Activated CD4-positive, alpha-beta T cell treated with anti-CD3 and anti-CD28 coated beads, Interleukin-2, amount 10 ng/mL, durations not matched to agents 24 days and 14 days (primary cell): ENCODE measurements around the gene TALDO1. TPM values are rescaled to one million over a fixed set of nuclear protein-coding genes. Genes with fewer than 3 reads are reported as not detected.

Source experiments
- DNase-seq: peaks from one replicate; pipeline ENCODE4 v3.0.0; 2022
- H3K27ac Mint-ChIP-seq: one replicate; pipeline ENCODE4 v1.8.0; 2022; ENCODE audit warnings: mild to moderate bottlenecking, mixed read lengths
- H3K27me3 Mint-ChIP-seq: one replicate; pipeline ENCODE4 v1.8.0; 2022; ENCODE audit warnings: mixed read lengths
- H3K36me3 Mint-ChIP-seq: one replicate; pipeline ENCODE4 v1.8.0; 2022; ENCODE audit warnings: low read depth, mild to moderate bottlenecking, mixed read lengths
- H3K4me1 Mint-ChIP-seq: one replicate; pipeline ENCODE4 v1.8.0; 2021; ENCODE audit warnings: mixed read lengths
- H3K4me3 Mint-ChIP-seq: one replicate; pipeline ENCODE4 v1.8.0; 2022; ENCODE audit warnings: mild to moderate bottlenecking, moderate library complexity, mixed read lengths
- H3K9me3 Mint-ChIP-seq: one replicate; pipeline ENCODE4 v1.8.0; 2021; ENCODE audit warnings: mixed read lengths
- intact Hi-C: fragments of 100-400 bp; cut with micrococcal nuclease; formaldehyde crosslinking; loops from one replicate; pipeline ENCODE4 v1.15.1; 2023
- total RNA-seq: library from RNA; stranded (reverse); gene quantifications from 2 replicates; pipeline ENCODE4 v1.2.3, GENCODE V29; 2022

TALDO1 gene
- total RNA-seq, 1 donor from 2014 or later: 265 TPM

- H3K4me3 Mint-ChIP-seq: no peak overlapping the region
- H3K27ac Mint-ChIP-seq: no peak overlapping the region
- intact Hi-C loops: no loop called here
- peaks cover 4% of the 10 kb centered on the region for H3K4me1 Mint-ChIP-seq
- H3K36me3 Mint-ChIP-seq: no peaks in the 10 kb centered on the region
- H3K9me3 Mint-ChIP-seq: no peaks in the 10 kb centered on the region
- peaks cover 21% of the 10 kb centered on the region for H3K27me3 Mint-ChIP-seq
- no peak for DNase-seq
Observed at GRCh38 chr11:706439-706956, 40.8 kb upstream of the TALDO1 start.

GRCh38 chr11:706957-707816, 40.1 kb upstream of the TALDO1 start:
- Mint-ChIP-seq H3K27ac (peak overlapping the region; percentile 20), H3K9me3 (no peaks in the 10 kb centered on the region), H3K36me3 (no peaks in the 10 kb centered on the region)

GRCh38 chr11:707817-708420, 39.3 kb upstream of the TALDO1 start:
- no peaks in the 10 kb centered on the region for H3K9me3 Mint-ChIP-seq
- no peak overlapping the region for H3K27ac Mint-ChIP-seq
- intact Hi-C loops: no loop called here
- no peak overlapping the region for H3K4me3 Mint-ChIP-seq
- H3K27me3 Mint-ChIP-seq: peaks cover 22% of the 10 kb centered on the region
- H3K36me3 Mint-ChIP-seq: no peaks in the 10 kb centered on the region
- H3K4me1 Mint-ChIP-seq: peaks cover 4% of the 10 kb centered on the region
- no peak for DNase-seq

More at GRCh38 chr11:706957-707816, 40.1 kb upstream of the TALDO1 start:
- DNase-seq: no peak
- Mint-ChIP-seq H3K27me3 (peaks cover 22% of the 10 kb centered on the region), H3K4me3 (no peak overlapping the region), H3K4me1 (peaks cover 4% of the 10 kb centered on the region)
- intact Hi-C loops: no loop called here

GRCh38 chr11:708511-708910, 38.8 kb upstream of the TALDO1 start:
- H3K36me3 Mint-ChIP-seq: no peaks in the 10 kb centered on the region
- no peak overlapping the region for H3K4me3 Mint-ChIP-seq
- intact Hi-C loops: no loop called here
- peaks cover 4% of the 10 kb centered on the region for H3K4me1 Mint-ChIP-seq
- no peak overlapping the region for H3K27ac Mint-ChIP-seq
- no peaks in the 10 kb centered on the region for H3K9me3 Mint-ChIP-seq
- no peak for DNase-seq
- H3K27me3 Mint-ChIP-seq: peaks cover 22% of the 10 kb centered on the region

GRCh38 chr11:709109-709997, 37.9 kb upstream of the TALDO1 start:
- no peaks in the 10 kb centered on the region for H3K36me3 Mint-ChIP-seq
- peaks cover 23% of the 10 kb centered on the region for H3K27me3 Mint-ChIP-seq
- DNase-seq: no peak
- H3K27ac Mint-ChIP-seq: no peak overlapping the region
- no peaks in the 10 kb centered on the region for H3K9me3 Mint-ChIP-seq
- peaks cover 4% of the 10 kb centered on the region for H3K4me1 Mint-ChIP-seq
- intact Hi-C loops: no loop called here
- no peak overlapping the region for H3K4me3 Mint-ChIP-seq

- Mint-ChIP-seq H3K27ac (no peak overlapping the region), H3K36me3 (no peaks in the 10 kb centered on the region), H3K4me1 (peaks cover 2% of the 10 kb centered on the region), H3K27me3 (peaks cover 22% of the 10 kb centered on the region), H3K4me3 (no peak overlapping the region), H3K9me3 (no peaks in the 10 kb centered on the region)
- intact Hi-C loops: no loop called here
- DNase-seq: no peak
Observed at GRCh38 chr11:714436-714835, 32.8 kb upstream of the TALDO1 start.

GRCh38 chr11:719214-720016, 27.8 kb upstream of the TALDO1 start:
- intact Hi-C loops: loop anchor here (5.0 kb wide), 1 partner anchor 142 kb away; the partner anchor contains the start of gene PHRF1
- peak overlapping the region; percentile 51 for H3K4me3 Mint-ChIP-seq

GRCh38 chr11:720017-720641, 27.1 kb upstream of the TALDO1 start:
- Mint-ChIP-seq H3K27ac (no peak overlapping the region), H3K4me3 (peak overlapping the region; percentile 51), H3K36me3 (no peaks in the 10 kb centered on the region), H3K9me3 (no peaks in the 10 kb centered on the region), H3K4me1 (peaks cover 9% of the 10 kb centered on the region), H3K27me3 (peaks cover 24% of the 10 kb centered on the region)
- no peak for DNase-seq
- intact Hi-C loops: loop anchor here (5.0 kb wide), 1 partner anchor 143 kb away; the partner anchor contains the start of gene PHRF1

More at GRCh38 chr11:719214-720016, 27.8 kb upstream of the TALDO1 start:
- no peak for DNase-seq
- Mint-ChIP-seq H3K9me3 (no peaks in the 10 kb centered on the region), H3K4me1 (peaks cover 7% of the 10 kb centered on the region), H3K36me3 (no peaks in the 10 kb centered on the region), H3K27ac (no peak overlapping the region), H3K27me3 (peaks cover 24% of the 10 kb centered on the region)

GRCh38 chr11:720642-721246, 26.5 kb upstream of the TALDO1 start:
- no peaks in the 10 kb centered on the region for H3K36me3 Mint-ChIP-seq
- peaks cover 24% of the 10 kb centered on the region for H3K27me3 Mint-ChIP-seq
- intact Hi-C loops: loop anchor here (5.0 kb wide), 1 partner anchor 143 kb away; the partner anchor contains the start of gene PHRF1
- H3K4me3 Mint-ChIP-seq: peak overlapping the region; percentile 53
- no peak overlapping the region for H3K27ac Mint-ChIP-seq
- no peaks in the 10 kb centered on the region for H3K9me3 Mint-ChIP-seq
- DNase-seq: peak; percentile 75
- peaks cover 11% of the 10 kb centered on the region for H3K4me1 Mint-ChIP-seq

- no peaks in the 10 kb centered on the region for H3K9me3 Mint-ChIP-seq
- no peaks in the 10 kb centered on the region for H3K36me3 Mint-ChIP-seq
- no peak overlapping the region for H3K27ac Mint-ChIP-seq
- peaks cover 11% of the 10 kb centered on the region for H3K4me1 Mint-ChIP-seq
- no peak for DNase-seq
- H3K27me3 Mint-ChIP-seq: peaks cover 24% of the 10 kb centered on the region
- intact Hi-C loops: loop anchor here (5.0 kb wide), 1 partner anchor 144 kb away; the partner anchor contains the start of gene PHRF1
- peak overlapping the region; percentile 53 for H3K4me3 Mint-ChIP-seq
Observed at GRCh38 chr11:721247-721740, 26.0 kb upstream of the TALDO1 start.

- Mint-ChIP-seq H3K27me3 (peaks cover 20% of the 10 kb centered on the region), H3K4me3 (peak overlapping the region; percentile 53), H3K36me3 (no peaks in the 10 kb centered on the region), H3K9me3 (no peaks in the 10 kb centered on the region), H3K27ac (no peak overlapping the region), H3K4me1 (peaks cover 13% of the 10 kb centered on the region)
- DNase-seq: peak; percentile 85
- intact Hi-C loops: loop anchor here (5.0 kb wide), 1 partner anchor 145 kb away; the partner anchor contains the start of gene PHRF1
Observed at GRCh38 chr11:721741-722345, 25.4 kb upstream of the TALDO1 start.
